Stimulated activated CD8-positive, alpha-beta memory T cell treated with anti-CD3 and anti-CD28 coated beads, Interleukin-12 subunit alpha, Interleukin-12 subunit beta, amount 100 ng/mL, for 4 hours (primary cell): ENCODE data around the gene CEP164.

Experiments used
- DNase-seq: peaks from one replicate; pipeline ENCODE4 v3.0.0-alpha.2; 2020; ENCODE audit warnings: low read depth

CEP164 gene

DNA sequence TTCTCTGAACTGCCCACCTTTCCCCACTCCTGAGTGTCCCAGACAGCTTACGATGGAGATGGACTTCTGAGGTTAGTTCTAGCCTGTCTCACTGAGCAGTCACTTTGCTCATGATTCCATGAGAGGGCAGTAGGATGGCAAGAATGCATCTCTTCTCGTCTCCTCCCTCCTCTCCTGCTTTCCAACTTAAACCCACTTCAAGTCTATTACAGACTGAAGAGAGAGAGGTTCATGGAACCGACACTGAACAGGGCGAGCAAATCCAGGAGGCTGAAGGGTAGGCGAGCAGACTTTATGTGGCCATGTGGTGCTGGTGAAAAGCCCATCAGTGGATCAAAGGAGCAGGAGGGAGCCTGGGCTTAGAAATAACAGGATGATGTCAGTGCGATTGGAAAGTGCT is 38.6 kb downstream of the CEP164 start:
- DNase-seq: no peak

DNA sequence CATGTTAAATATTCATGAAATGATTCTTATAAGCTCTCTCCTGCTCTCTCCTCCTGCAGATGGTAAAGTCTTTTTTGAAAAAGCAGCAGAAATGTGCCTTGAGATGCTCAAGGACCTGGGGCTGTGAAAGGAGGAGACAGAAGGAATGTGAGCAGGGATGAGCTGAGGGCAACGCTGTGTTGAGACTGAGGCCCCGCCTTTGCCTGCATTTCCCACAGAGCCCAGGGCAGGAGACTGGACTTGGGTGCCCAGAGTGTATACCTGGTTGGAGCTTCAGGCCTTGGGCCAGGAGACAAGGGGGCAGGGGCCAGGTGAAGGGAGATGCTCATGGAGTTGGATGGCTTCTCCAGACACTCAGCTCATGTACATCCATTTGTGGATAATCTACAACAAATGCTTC is 39.2 kb downstream of the CEP164 start:
- DNase-seq: no peak

DNA sequence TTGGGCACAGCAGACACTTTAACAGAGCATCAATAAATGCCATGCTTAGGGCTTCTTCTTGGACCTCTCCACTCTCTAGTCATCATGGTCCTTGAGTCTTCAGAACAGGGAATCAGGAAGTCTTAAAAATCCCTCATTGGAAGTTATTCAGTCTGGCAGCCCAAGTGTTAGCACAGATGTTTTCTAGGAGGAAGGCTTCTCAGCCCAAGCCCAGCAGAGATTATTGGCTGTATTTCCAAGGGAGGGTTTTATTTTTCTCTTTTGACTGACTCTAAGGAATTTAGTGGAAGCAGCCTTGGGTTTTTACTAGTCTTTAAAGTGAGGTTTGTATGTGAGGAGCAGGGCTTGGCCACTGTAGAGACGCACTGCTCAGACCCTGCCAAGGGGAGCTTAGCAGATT is 41.9 kb downstream of the CEP164 start:
- DNase-seq: no peak

DNA sequence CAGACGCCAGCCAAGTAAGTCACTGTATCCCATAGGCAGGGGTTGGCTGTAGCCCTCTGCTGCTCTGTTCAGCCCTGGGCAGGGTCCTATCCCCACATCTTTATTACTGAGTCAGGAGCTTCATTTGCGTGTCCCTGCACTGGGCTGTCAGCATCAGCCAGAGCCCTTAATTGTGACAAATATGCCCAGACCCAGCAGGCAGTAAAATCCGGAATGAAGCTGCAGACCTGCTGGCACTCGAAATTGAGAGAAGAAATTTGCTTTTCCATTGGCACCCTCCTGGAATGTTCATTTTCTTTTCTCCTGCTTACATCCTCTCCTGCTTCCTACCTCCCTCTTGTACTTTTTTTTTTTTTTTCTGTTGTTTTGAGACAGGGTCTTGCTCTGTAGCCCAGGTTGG is 43.8 kb downstream of the CEP164 start:
- no peak for DNase-seq

DNA sequence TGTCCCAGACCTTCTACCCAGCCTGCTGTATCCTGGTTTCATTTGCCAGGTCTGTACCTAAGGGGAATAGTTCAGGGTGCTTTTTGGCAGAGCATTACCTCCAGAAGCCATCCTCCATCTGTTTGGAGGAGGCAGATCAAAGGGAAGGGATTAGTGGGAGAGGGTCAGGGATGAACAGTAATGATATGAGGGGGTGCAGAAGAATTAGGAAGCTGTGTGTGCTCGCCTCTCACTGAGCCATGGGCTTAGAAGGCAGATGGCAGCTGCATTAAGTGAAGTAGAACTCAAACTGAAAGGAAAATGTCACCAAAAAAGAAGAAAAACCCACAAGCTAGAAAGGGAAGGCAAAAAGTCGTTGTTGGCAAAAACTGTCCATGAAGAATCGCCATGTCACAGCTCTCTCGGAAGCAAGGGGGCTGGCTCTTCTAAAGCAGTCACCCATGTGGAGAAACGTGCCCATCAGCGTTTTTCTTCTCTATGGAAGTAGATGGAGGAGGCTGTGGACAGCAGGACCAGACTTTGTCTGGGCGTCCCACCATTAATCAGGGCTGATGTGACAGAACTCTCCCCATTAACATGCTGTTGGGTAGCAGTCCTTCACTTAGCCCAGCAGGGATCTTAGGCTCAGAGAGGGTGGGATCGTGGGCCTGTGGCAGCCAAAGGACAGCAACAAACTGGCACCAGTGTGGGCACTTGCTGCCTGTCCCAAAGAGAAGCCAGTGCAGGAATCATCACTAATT is 46.8 kb downstream of the CEP164 start:
- no peak for DNase-seq

DNA sequence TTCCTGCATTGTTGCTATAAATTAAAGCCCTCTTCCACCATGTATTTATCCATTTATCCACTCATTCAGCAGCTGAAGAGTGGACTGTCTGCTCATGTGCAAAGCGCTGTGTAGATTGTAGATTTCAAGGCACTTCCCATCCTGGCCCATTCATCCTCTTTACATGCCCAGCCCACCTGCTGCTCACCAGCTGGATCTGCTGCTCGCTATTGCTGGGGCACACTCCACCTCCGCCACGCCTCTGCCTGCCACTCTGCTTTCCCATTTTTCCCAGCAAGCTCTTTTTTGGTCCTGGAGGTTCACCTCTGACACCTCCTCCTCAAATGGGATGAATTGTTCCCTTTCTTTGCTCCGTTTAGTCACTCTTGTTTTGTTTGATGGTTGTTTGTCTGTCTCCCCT is 48.3 kb downstream of the CEP164 start:
- DNase-seq: no peak

DNA sequence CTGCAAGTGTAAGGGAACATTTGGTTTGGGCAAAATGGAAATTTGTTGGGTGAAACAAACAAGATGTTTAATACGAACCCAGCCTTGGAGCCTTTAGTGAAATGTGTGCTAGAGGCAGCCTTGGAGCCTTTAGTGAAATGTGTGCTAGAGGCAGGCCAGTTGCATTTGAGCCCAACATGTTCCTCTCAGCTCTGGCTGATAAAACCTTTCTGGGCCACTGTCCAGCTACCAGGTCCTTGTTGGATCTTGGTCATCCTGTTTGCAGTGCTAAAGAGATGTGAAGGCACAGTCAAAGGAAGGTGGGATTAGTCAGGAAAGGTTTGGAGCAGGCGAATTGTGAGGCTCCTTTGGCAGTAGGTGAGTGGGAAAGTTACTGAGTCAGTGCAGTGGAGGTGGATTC is 48.9 kb downstream of the CEP164 start:
- no peak for DNase-seq

DNA sequence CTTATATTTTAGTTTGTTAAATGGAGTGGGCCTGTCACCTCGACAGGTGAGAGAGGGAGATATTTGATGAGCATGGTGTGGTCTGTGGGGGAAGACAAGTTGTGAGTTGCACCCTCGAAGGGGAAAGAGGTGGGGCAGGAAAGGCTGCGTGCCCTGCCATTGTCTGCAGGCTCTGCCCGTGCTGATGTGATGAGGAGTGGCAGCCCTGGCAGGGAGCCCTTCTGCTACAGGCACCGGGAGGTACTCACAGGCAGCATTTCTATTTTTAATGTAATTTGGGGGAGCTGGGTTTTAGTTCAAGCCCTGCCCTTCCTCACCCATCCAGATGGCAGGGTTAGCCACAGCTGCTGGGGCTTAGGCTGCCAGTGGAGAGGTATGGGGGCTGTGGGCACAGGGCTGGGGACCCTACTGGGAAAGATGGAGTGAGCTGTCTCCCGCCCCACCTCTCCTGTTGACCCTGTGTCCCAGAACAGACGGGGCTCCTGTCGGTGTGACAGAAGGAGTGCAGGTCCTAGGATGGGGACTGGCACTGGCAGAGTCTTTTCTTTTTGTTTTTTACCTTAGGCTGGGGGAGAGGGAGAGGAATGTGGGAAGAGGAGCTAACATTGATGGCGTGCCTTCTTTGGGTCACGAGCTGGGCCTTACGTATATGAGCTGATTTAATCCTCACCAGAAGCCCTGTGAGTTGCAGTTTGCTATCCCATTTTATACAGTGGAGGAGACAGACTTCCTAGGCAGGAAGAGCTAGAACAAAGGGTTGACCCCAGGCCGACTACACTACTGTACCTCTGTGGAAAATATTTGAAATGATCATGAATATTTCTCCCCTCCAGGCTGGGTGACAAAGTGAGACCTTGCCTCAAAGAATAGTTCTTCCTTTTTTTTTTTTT is 51.6 kb downstream of the CEP164 start:
- DNase-seq: no peak

DNA sequence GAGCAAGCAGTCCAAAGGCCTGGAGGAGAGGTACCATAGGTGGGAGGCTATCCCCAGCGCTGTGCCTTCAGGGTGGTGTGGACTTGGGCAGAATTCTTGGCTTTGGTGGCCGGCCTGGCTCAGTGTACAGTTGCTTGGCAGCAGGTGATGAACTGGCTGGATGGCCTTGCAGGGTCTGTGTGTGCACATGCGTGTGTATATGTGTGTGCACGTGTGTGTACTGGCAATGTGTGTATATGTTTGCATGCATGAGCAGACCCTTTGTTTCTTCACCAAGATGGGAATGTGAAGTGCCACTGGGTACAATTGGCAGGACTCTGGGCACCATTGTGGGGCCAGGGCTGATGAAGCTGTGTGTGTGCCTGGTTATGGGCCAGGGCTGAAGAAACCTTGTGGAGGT is 53.0 kb downstream of the CEP164 start:
- no peak for DNase-seq

DNA sequence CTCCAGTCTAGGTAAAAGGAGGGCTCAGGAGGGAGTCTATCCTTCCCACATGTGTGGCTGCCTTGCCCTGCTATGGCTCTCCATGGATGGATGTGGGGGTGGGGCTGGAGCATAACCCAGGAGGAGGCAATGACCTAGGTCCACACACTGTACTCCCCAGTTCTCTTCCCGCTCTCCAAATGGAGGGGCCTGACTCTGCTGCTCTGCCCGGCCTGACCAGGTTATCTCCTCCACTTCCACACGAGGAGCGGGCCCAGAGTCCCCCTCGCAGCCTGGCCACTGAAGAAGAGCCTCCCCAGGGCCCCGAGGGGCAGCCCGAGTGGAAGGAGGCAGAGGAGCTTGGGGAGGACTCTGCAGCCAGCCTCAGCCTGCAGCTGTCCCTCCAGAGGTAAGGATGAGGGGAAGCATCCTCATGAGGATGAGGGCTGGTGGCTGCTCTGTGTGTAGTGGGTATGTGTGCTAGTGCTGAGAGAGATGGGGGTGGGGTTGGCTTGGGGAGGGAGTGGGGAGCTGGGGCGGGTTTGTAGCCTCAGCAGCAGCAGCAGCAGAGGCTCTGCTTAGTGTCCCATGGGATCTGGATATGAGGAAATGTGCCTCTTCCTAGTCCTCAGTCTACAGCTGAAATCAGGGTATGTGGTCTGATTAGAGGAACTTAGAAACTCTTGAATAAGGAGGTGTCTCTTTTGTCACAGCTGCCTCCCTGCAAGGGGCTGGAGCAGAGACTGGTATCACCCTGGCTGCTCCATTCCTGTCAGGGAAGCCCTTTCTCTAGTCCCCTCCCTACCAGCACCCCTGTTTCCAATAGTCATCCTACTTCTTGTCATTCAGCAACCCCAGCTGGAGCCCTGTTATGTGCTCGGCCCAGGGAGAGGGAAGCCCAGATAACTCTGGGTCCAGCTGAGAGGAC is 54.1 kb downstream of the CEP164 start:
- no peak for DNase-seq

DNA sequence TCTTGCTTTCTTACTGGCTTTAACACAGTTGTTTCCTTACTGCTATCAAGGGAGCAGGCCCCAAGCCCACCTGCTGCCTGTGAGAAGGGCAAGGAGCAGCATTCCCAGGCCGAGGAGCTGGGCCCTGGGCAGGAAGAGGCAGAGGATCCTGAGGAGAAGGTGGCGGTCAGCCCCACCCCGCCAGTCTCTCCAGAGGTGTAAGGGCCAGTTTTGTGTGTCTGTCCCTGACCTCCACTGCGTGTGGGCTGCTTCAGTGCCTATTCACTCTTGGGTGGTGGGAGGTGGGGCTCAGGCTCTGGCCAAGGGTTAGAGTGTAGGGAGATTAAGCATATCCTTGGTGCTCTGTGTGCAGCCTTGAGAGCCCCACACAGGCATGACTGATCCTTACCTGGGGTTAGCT is 55.1 kb downstream of the CEP164 start:
- DNase-seq: no peak

DNA sequence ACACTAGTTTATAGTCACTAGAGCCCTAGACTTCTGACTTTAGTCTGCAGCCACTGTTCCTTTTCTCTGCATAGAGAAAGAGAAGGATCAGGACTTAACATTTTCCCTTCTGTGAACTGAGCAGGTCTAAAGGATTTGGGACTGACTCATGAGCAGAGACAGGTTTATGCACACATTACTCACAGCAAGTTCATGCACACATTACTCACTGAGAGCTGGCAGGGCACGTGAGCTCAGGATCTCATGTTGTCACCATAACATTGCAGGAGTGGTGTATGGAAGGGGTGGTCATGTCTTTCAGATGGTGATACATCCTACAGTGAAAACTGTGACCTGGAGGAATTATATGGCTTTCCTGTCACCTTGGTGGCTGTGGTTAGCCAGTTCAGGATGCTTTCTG is 56.4 kb downstream of the CEP164 start:
- no peak for DNase-seq

DNA sequence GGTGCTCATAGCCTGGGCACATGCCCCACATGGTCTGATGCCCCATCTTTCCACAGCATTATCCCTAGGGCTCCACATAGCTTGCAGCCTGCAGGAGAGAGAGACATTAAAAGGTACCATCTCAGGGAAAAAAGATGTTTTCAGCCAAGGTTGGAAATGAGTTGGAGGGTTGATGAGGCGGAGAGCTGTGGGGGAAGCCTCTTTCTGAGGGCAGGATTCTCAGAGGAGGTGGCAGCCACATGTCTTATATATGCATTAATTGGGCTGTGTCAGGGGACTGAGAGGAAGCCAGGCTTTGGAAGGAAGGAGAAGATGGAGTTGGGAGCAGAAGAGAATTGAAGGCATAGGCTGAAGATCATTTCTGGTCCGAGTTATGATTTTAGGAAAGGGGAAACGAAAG is 57.8 kb downstream of the CEP164 start:
- DNase-seq: no peak

DNA sequence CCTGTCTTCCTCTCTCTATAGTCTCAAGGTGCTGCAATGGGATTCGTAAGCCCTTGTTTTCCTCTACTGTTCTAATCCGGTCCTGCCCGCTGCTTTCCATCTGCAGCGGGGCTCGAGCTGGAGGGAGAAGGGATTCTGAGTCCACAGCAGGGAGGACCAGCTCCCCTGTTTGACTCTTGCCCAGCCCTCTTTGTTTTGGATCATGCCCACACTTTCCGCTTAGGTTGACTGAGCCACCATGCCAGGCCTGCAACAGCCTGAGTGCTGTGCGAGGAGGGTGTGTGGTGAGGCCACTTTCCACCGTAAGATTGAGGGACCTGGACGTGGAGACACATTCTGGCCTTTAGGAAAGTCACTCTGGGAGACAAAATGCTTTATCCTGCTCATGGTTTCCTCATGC is 58.3 kb downstream of the CEP164 start:
- DNase-seq: no peak

DNA sequence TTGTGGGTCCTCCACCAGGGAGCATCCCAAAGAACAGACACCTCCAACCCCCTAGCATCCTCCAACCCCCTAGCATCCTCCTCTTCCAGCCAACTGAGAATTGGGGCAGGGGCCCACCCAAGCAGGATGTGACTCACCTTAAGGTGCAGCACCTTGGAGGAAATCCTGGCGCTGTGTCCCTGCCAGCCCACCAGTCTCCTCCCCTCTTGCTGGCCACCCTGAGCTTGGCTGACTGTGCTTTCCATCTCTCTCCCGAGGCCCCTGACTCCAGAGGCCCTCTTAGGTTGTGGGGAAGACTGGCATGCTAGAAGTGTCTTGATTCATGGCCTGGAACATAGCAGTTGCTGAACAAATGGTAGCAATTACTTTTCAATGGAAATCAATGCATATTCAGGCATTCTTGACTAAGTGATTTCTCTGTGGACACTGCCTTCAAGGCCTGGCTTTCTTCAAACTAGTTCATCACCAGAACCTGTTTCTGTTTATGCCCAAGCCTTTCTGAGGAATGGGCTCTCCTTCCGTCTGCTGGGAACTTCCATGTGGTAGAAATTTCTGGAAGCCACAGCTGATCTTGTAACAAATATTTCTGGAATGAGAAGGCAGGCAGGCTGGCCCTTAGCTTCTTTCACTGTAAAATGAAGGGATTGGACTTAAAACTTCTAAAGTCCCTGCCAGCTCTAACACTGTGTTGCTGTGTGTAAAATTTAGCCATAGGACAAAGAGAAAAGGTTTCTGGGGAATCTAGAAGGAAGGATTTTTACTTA is 60.5 kb downstream of the CEP164 start:
- no peak for DNase-seq

DNA sequence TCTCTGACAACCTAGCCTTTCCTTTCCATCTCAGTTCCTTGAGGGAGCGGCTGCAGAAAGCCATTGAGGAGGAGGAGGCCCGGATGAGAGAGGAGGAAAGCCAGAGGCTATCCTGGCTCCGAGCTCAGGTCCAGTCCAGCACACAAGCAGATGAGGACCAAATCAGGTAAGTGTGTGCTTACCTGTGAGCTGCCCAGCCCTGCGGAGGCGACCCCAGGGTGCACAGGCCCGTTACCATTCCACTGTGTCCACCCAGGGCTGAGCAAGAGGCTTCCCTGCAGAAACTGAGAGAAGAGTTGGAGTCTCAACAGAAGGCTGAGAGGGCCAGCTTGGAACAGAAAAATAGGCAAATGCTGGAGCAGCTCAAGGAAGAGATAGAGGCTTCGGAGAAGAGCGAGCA is 63.1 kb downstream of the CEP164 start:
- no peak for DNase-seq

DNA sequence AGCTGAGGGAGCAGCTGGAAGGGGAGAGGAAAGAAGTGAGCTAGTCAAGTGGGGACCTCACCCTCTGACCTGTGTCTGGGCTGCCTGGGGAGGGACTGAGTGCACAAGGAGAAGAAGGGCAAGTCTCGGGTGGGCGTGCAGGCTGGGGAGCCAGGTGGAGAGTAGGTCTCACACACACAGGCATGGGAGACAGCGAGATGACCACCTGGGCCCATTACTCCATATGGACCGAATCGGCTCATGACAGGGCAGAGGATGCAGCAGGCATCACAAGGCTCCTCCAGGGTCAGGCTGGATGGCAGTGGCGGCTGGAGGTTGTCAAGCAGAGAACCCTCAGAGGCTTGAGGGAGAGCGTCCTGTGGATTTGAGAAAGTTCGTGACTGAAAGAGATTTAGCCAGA is 63.5 kb downstream of the CEP164 start:
- DNase-seq: no peak

DNA sequence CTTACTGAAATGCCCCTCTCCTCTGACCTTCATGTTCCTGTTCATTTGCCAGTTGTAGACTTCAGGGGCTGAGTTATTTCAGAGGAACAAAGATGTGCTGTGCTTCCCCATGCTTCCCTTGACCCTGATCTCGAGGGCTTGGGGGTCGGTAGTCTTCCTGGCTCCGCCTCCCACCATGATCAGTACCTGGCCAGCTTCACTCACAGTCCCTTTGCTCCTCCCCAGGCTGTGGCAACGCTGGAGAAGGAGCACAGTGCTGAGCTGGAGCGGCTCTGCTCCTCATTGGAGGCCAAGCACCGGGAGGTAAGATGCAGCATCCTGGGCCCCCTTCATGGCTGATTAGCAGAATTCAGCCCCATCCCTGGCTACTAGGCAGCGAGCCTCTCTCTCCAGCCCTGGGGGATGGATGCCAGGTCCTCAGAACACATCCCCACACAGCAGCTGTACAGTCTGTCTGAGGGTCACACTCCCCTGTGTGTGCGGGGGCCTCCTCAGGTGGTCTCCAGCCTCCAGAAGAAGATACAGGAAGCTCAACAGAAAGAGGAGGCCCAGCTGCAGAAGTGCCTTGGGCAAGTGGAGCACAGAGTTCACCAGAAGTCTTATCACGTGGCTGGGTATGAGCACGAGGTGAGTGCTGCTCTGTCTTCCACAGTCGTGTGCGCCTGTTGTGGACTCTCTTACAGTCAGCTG is 64.5 kb downstream of the CEP164 start:
- DNase-seq: no peak

DNA sequence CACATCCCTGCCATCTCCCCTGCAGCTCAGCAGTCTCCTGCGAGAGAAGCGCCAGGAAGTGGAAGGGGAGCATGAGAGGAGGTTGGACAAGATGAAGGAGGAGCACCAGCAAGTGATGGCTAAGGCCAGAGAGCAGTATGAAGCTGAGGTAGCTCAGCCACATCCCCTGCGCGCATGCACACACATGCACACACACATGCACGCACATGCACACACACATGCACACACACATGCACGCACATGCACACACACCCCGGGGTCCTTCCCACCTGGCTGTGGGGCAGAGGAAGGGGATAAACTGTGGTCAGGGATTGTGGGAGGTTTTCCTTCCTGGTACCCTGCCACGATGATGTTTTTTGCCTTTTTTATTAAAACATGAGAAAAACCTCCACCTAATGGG is 65.3 kb downstream of the CEP164 start:
- no peak for DNase-seq

DNA sequence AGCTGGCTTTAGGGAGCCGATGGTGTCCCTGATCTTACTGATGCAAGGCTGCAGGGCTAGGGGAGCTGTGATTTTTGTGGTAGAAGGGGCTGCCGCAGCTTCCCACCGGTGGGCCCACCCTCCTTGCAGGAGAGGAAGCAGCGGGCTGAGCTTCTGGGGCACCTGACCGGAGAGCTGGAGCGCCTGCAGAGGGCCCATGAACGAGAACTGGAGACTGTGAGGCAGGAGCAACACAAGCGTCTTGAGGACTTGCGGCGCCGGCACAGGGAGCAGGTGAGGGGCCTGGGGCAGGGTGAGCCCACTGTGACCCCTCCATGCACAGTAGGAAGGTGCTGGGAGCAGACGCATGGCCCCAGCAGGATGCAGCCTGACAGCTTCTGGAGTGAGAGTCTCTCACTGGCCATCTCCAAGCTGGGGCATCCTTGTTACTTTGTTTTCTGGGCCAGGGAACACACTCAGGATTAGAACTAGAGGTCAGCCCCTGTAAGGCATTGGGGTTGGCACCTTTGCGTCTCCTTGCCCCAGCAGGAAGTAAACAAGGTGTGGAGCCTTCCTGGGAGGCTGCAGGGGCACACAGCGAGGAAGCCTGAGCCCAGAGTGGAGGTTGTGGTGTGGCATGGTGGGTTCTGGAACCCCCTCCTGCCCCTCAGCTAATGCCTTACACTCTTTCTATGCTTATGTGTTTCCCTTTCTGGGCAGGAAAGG is 66.7 kb downstream of the CEP164 start:
- no peak for DNase-seq

DNA sequence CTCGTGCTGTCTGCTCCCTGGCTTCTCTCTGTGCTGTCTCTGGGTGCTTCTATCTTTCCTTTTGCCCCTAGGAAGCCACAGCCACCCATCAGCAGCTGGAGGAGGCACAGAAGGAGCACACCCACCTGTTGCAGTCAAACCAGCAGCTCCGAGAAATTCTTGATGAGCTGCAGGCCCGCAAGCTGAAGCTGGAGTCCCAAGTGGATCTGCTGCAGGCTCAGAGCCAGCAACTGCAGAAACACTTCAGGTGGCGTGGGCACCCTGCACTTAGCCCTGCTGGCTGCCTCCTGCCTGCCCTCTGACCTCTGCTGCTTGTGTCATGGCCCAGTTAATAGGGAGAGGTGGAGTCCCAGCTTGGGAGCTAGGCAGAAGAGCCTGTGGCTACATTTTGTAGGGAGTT is 67.8 kb downstream of the CEP164 start:
- no peak for DNase-seq
